DMS53 (cell line): ENCODE data around the gene ADGRD2.

Experiments
- DNase-seq: peaks from one replicate; lab custom pipeline; 2025; lab: John Stamatoyannopoulos, UW

ADGRD2 gene

GRCh38 chr9:124511891-124512805, 61.9 kb downstream of the ADGRD2 start:
- no peak for DNase-seq

GRCh38 chr9:124512806-124513204, 62.6 kb downstream of the ADGRD2 start:
- DNase-seq: no peak

GRCh38 chr9:124513376-124513994, 63.2 kb downstream of the ADGRD2 start:
- no peak for DNase-seq

- DNase-seq: no peak
Observed at GRCh38 chr9:124514125-124514524, 63.9 kb downstream of the ADGRD2 start.

- DNase-seq: no peak
Observed at GRCh38 chr9:124514874-124515273, 64.6 kb downstream of the ADGRD2 start.

GRCh38 chr9:124517600-124517999, 67.3 kb downstream of the ADGRD2 start:
- no peak for DNase-seq

GRCh38 chr9:124518116-124518515, 67.9 kb downstream of the ADGRD2 start:
- DNase-seq: no peak

GRCh38 chr9:124520206-124520596, 70.0 kb downstream of the ADGRD2 start:
- no peak for DNase-seq

- DNase-seq: no peak
Observed at GRCh38 chr9:124521142-124521541, 70.9 kb downstream of the ADGRD2 start.

- DNase-seq: no peak
Observed at GRCh38 chr9:124522121-124523098, 72.2 kb downstream of the ADGRD2 start.

- no peak for DNase-seq
Observed at GRCh38 chr9:124526174-124526573, 75.9 kb downstream of the ADGRD2 start.

- no peak for DNase-seq
Observed at GRCh38 chr9:124527781-124528180, 77.5 kb downstream of the ADGRD2 start.
